LNCAP (cell line): ENCODE results near the gene GPR62.

Source experiments
- TF ChIP-seq, protein P1 (sequence below): fragments of 450-650 bp; IDR thresholded peaks from 2 replicates; pipeline ENCODE4 v1.5.1; 2017; ENCODE audit warnings: mild to moderate bottlenecking

Gene GPR62

DNA sequence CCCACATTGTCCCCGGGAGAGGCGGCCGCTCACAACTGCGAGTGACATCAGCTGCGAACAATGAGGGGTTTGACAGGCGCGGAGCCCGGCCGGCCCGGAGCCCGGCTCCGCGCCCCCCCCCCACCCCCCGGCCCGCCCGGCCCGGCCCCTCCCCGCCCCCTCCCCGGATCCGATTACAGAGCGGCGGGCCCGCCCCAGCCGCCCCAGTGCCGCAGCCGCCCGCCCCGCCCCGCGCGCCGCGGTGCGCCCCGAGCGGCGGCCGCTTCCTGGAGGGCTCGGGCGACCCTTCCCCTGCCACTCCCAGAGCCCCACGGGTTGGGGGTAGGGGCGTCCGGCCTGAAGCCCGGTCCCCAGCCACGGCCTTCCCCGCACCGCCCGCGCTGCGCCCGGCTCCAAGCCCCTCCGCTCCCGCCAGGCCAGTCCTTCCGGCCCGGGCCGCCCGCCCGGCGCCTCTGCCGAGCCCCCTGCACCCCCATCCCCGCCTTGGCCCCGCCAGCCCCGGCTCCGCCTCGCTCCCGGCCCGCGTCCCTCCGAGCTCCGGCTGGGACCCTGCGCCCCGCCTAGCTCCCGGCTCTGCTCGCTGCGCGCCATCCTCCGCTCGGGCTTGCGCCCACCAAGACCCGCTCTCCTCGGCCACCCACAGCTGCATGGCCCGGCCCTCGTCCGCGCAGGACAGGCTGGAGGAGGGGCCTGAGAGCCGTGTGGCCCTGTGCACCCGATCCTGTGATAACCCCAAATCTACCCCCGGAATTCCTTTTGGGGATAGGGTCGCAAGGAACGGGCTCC lies 12.4 kb downstream of the GPR62 start, which contains the start of gene PCBP4:
Gene PCBP4 (minus strand): TSS at position 71 of the 786 bp plus-strand sequence. CDS start 6,214 bp downstream, outside the sequence.
- TF ChIP-seq, protein P1, sequence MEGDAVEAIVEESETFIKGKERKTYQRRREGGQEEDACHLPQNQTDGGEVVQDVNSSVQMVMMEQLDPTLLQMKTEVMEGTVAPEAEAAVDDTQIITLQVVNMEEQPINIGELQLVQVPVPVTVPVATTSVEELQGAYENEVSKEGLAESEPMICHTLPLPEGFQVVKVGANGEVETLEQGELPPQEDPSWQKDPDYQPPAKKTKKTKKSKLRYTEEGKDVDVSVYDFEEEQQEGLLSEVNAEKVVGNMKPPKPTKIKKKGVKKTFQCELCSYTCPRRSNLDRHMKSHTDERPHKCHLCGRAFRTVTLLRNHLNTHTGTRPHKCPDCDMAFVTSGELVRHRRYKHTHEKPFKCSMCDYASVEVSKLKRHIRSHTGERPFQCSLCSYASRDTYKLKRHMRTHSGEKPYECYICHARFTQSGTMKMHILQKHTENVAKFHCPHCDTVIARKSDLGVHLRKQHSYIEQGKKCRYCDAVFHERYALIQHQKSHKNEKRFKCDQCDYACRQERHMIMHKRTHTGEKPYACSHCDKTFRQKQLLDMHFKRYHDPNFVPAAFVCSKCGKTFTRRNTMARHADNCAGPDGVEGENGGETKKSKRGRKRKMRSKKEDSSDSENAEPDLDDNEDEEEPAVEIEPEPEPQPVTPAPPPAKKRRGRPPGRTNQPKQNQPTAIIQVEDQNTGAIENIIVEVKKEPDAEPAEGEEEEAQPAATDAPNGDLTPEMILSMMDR = no peak

DNA sequence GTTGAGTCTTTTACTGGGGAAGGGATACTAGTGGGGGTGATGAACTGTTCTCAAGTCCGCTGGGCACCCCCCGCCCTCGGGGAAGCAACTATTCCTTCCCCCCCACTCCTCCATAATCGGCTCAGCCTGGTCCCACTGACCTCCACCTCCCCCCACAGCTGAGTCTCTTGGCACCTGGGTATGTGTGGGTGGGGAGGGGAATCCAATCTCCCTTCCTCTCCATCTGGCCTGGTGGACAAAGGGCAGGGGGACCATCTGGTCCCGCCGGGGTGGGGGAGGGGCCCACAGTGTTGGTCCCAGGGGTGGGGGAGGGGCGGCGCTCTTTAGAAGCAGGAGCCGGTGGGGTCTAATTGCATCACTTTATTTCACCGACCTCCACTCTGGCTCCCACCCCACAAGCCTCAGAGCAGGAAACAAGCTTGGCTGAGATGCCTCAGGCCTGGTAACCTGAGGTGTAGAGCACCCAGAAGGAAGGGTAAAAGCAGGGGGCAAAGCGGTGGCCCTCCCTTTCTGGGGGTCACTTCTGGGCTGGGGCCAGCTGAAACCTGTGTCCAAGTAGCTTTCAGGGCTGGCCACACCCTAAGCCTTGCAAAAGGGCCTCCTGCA lies 13.1 kb downstream of the GPR62 start:
- TF ChIP-seq, protein P1 = no peak

DNA sequence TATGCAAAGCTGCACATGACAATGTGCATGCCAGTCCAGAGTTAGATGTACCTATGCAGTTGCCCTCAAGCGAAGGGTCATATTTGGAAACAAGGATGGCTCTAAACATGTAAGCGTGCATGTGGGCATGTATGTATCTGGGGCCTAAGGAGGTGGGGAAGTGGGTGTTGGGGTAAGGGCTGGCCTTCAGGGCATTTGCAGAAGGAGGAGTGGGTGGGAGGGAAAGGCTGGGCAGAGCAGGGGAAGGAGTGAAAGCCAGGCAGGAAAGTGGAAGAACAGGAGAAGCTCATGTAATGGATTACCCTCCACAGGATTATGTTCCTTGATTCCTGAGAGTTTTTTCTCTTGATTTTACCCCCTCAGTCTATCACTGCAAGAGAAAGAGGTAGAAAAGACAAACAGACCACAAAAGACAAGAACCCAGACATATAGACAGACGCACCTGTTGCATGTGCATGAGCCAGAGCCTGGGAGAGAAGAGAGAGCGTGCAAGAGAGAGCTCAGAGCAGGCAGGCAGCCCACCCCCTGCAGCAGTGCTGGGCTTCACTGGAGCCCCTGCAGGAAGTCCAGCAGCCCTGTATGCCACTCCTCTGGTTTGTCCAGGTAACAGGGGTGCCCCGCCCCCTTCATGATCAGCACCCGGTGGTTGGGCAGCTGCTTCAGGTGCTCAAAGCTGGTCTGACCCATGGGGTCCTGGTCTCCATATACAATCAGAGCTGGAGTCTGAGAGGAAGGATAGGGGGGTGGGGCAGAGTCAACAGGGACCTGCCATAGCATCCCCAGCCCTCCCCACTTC lies 13.9 kb downstream of the GPR62 start:
- TF ChIP-seq, protein P1 = no peak

DNA sequence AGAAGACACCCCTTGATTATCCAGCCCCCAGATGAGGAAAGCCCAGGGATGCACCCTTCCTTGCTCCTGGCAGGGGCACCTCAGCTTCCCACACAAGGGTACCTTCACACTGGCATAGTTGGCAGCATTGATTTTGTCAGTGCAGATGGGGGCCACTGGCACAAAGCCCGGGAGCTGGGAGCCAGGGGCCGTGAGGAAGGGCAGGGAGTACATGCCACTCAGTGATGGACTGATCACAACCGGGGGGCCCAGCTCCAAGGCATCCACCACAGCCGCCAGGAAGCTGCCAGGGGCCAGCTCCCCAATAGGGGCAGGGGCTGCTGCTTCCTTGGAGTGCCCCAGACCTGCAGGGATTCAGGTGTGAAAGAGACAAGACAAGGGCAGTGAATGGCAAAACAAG lies 14.7 kb downstream of the GPR62 start:
- TF ChIP-seq, protein P1 = no peak

DNA sequence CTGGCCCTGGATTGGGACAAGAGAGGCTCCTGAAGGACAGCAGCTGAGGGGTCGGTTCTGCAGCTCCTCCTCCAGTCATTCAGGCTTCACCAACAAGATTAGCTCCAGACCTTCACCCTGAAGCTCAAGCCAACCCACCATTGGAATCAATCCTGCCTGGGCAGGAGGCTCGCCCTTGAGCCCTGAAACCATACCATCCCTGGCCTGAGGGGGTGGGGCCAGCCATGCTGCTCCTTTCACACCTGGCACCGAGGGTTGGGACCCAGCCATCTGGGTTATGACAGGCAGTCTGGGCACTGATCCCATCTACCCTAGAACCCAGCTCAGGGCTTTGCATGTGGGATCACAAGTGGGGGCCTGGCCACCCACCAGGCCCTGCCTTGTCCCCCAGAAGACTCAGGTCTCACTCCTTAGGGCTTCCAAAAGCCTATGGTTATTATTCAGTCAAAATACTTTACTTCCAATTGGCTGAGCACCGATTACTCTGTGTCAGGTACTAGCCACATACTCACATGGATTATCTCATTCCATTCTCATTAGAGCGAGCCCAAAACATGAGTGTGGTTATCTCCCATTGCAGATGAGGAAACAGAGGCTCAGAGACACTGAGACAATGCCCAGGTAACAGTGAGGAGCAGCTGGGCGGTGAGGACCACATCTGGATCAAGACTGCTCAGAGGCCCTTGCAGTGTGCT lies 15.6 kb downstream of the GPR62 start:
- TF ChIP-seq, protein P1 = no peak

DNA sequence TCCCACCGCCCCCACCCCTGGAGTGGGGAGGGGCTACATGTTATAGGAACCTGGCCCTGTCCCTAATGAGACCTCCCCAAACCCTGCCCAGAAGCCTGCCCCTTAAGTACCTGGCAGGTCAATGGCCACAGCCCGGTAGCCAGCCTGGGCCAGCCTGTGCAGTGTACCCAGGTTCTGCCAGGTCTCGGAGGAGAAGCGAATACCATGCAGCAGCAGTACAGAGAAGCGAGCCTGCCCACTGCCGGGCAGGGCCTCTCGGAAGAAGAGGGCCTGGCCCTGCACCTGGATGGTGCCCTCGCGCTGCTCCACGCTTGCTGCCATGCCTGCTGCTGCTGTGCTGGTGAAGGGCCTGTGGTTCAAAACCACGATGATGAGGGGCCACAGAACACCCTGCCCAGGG lies 16.2 kb downstream of the GPR62 start:
- TF ChIP-seq, protein P1 = no peak
